ENCODE data around the gene SPON1.

DNA sequence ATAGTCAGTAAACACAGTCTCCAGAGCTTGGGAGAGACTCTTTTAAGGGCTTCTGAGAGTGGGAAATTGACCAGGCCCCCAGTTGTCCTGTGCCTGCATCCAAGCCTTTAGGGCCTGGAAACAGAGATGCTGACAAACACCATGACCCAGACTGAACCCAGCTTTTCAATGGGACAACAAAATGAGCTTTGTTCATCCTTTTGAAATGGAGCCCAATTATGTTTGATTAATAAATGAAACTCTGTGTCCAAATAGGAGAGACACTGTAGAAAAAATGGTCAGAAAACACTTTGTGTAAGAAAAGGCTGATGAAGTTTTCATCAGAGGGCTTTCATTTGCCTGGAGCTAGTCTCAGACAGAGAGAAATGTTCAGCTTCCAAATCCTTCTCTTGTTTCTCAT lies 250.5 kb downstream of the SPON1 start:
- TF ChIP-seq ATF3 (IDR thresholded peaks at IDR 0.05; ENCODE audit: insufficient read depth, low read depth, low read length) (no peak), POLR2A (IDR thresholded peaks at IDR 0.05; ENCODE audit: control extremely low read depth in 1 of 2, low read depth in 2 of 2, low read length in 2 of 2) (no peak), CTCF (IDR thresholded peaks at IDR 0.05; ENCODE audit: control extremely low read depth in 1 of 3, insufficient read depth in 1 of 3, low read depth in 1 of 3, low read length in 3 of 3) (no peak), SIN3A (conservative IDR thresholded peaks at IDR 0.05 in 1 of 2, IDR thresholded peaks at IDR 0.05 in 1 of 2; ENCODE audit: low read depth in 1 of 2, low read length in 2 of 2) (no peak), TAF1 (IDR thresholded peaks at IDR 0.05; ENCODE audit: low read depth, low read length) (no peak)
- TF ChIP-seq, protein P1, sequence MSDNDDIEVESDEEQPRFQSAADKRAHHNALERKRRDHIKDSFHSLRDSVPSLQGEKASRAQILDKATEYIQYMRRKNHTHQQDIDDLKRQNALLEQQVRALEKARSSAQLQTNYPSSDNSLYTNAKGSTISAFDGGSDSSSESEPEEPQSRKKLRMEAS (IDR thresholded peaks at IDR 0.05): no peak
